Measurements from ENCODE around the gene GBF1.

The GBF1 gene

DNA sequence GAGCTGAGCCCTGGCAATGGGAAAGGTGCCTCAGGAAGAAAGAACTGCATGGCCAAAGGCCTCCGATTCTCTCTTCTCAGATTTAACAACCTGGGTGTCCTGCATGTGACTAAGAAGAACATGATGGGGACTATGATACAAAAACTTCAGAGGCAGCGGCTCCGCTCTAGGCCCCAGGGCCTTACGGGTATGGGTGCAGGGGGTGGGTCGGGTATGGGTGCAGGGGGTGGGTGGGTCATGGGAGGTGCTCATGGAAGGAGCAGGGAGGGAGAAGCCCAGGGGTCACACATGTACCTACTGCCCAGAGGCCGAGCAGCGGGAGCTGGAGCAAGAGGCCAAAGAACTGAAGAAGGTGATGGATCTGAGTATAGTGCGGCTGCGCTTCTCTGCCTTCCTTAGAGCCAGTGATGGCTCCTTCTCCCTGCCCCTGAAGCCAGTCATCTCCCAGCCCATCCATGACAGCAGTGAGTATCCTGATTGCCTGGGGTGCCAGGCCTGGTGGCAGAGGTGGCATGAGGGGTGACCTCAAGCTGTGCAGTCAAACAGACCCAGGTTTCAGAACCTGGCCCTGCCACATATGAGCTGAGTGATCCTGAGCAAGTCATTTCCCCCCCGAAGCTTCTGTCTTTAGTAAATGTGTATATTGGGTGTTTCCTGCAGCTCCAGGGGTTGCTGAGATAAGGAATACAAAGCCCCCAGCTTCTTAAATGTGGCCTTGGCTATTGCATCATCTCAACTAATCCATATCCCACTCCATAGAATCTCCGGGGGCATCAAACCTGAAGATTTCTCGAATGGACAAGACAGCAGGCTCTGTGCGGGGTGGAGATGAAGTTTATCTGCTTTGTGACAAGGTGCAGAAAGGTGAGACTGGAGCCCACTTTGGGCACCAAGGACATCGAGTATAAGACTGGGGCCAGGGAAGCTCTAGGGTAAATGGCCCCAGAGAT, 152.2 kb downstream of the GBF1 start:
- DNase-seq (ENCODE audit: low read depth) = no peak

DNA sequence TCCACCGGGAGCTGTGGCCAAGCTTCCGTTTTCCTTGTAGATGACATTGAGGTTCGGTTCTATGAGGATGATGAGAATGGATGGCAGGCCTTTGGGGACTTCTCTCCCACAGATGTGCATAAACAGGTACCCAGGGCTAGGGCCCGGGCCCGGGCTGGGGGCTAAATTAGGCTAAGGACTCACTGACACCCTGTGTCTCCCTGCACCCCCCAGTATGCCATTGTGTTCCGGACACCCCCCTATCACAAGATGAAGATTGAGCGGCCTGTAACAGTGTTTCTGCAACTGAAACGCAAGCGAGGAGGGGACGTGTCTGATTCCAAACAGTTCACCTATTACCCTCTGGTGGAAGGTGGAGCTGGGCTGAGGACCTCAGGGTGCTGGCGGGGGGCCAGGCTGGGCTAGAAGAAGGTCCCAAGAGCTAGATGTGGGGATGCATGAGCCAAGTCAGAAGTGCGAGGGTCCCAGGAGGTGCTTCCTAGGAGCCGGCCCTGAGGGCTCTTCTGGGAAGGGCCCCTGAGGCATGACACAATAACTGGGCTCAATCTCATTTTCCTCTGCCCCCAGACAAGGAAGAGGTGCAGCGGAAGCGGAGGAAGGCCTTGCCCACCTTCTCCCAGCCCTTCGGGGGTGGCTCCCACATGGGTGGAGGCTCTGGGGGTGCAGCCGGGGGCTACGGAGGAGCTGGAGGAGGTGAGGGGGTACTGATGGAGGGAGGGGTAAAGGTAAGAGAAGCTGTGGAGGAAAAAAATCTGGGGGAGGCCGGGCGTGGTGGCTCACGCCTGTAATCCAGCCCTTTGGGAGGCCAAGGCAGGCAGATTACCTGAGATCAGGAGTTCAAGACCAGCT, 153.1 kb downstream of the GBF1 start:
- no peak for DNase-seq (ENCODE audit: low read depth)

DNA sequence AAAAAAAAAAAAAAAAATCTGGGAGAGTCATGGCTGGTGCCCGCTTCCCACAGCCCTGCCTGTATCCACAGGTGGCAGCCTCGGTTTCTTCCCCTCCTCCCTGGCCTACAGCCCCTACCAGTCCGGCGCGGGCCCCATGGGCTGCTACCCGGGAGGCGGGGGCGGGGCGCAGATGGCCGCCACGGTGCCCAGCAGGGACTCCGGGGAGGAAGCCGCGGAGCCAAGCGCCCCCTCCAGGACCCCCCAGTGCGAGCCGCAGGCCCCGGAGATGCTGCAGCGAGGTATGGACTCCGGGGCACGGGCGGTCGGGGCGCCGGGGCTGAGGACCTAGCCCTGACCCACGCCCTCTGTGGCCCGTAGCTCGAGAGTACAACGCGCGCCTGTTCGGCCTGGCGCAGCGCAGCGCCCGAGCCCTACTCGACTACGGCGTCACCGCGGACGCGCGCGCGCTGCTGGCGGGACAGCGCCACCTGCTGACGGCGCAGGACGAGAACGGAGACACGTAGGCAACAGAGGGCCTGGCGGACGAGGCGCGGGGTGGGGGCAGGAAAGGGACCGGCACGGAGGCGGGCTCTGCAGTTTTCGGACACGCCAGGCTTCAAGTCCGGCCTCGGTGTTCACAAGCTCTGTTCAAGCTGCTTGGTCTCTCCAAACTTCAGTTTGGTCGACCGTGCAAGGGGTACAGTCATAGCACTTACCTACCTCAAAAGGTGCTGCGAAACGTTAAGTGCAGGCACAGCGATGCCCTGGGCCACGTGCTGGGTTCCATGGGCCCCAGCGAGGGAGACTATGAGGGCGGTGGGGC, 154.1 kb downstream of the GBF1 start:
- peak; percentile 70 for DNase-seq (ENCODE audit: low read depth)

DNA sequence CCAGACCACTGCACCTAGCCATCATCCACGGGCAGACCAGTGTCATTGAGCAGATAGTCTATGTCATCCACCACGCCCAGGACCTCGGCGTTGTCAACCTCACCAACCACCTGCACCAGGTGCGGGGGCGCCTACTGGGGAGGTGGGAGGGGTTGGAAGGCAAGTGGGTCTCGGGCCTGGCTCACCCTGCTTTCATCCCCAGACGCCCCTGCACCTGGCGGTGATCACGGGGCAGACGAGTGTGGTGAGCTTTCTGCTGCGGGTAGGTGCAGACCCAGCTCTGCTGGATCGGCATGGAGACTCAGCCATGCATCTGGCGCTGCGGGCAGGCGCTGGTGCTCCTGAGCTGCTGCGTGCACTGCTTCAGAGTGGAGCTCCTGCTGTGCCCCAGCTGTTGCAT, 154.7 kb downstream of the GBF1 start:
- no peak for DNase-seq (ENCODE audit: low read depth)

DNA sequence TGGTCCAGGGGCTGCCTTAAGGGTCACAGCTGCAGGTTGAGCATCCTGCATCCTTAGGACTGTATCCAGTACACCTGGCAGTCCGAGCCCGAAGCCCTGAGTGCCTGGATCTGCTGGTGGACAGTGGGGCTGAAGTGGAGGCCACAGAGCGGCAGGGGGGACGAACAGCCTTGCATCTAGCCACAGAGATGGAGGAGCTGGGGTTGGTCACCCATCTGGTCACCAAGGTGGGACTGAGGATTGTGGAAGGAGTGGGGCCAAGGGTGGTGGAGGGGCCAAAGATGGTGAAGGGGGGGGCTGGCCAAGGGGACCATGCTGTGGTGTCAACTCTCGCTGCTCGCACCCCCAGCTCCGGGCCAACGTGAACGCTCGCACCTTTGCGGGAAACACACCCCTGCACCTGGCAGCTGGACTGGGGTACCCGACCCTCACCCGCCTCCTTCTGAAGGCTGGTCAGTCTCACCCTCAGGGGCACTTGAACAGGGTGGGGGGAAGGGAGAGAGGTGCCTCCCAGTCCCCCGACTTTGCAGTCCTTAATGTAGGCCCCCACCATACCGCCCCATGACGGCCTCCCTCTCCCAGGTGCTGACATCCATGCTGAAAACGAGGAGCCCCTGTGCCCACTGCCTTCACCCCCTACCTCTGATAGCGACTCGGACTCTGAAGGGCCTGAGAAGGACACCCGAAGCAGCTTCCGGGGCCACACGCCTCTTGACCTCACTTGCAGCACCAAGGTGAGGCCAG, 155.4 kb downstream of the GBF1 start:
- no peak for DNase-seq (ENCODE audit: low read depth)

DNA sequence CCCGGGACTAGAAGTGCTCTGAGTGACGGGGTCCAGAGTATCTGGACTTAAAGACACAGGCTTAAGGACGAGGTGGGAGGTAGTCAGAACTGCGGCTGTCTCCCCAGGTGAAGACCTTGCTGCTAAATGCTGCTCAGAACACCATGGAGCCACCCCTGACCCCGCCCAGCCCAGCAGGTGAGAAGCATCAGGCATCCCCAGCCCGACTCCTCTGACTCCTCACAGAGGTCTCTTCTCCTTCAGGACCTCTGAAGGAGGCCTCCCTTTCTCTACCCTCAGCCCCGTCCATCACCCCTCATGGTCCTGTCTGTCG, 156.0 kb downstream of the GBF1 start:
- no peak for DNase-seq (ENCODE audit: low read depth)

DNA sequence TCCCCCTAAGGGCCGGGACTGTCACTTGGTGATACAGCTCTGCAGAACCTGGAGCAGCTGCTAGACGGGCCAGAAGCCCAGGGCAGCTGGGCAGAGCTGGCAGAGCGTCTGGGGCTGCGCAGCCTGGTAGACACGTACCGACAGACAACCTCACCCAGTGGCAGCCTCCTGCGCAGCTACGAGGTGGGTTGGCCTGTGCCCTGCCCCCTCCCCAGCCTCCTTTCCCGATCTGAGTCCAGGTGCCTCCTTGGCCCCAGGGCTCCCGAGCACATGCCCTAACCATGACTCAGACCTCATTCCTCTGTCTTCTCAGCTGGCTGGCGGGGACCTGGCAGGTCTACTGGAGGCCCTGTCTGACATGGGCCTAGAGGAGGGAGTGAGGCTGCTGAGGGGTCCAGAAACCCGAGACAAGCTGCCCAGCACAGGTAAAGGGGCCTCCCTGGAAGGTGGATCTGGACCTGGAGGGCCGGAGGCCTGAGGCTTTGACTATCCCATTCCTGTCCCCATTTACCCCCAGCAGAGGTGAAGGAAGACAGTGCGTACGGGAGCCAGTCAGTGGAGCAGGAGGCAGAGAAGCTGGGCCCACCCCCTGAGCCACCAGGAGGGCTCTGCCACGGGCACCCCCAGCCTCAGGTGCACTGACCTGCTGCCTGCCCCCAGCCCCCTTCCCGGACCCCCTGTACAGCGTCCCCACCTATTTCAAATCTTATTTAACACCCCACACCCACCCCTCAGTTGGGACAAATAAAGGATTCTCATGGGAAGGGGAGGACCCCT, 156.6 kb downstream of the GBF1 start:
- DNase-seq (ENCODE audit: low read depth) = no peak

DNA sequence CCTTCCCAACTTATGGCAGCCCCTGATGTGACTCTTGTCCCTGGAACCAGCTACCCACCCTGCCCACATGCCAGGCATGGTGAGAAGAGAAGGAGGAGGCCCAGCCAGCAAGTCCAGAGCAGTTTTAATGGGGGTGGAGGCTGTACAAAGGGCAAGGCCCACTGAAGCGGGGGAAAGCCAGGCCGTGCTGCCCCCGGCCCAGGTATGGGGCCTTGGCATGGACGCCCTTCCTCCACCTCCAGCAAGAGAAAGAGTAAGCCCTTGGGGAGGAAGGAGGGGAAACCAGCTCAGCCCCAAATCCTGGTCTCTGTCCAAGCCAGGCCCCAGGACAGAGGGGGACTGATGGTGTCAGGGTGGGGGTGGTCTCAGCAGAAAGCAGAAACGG, 157.2 kb downstream of the GBF1 start:
- no peak for DNase-seq (ENCODE audit: low read depth)

DNA sequence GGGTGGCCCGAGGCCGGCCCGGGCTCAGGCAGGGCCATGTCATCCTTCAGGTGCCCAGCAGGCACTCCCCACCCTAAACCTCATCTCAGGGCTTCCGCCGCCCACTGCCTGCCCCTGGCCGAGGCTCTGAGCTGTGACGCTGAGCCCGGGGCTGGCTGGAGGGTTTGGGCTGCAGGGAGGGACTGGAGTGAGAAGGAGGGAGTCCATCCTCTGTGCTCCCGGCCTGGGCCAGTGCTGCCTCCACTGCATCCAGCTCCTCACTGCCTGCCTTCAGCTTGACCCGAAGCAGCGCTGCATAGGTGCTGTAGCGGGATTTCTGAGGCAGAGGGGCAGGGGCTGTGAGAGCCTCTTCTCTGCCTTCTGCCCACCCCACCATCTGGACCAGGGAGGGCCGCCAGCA, 157.8 kb downstream of the GBF1 start:
- DNase-seq (ENCODE audit: low read depth) = no peak

DNA sequence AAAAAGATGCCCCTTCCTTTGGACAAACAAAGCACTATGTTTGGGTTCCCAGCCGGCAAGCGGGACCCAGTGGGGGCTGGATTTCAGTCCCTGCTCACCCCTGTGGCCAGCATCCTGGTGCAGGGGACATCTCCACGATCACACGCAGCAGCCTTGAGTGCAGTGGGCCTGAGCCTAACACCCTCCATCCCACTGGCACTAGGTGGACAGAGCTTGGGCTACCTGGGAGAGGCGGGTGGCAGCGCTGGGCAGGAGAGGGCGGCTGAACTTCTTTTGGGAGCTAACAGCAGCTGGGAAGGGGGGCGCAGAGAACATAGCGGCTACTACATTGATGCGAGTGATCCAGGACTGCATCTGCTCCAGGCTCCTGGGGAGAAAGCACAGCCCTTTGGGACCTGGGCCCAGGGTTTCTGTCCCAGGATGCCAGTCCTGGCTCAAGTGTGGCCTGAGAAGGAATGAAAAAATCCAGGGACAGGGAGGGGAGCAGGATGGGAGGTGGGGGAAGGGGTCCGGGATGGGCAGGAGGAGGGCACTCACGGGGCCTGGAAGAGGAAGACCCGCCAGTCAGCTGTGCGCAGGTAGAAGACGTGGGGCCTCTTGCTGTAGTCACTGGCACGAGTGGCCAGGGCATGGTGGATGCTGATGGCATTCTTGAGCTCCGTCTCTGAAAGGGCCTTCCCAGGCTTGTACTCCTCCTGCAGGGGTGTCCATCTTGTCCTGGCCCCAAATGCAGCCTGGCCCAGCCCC, 159.2 kb downstream of the GBF1 start:
- DNase-seq (ENCODE audit: low read depth) = no peak

DNA sequence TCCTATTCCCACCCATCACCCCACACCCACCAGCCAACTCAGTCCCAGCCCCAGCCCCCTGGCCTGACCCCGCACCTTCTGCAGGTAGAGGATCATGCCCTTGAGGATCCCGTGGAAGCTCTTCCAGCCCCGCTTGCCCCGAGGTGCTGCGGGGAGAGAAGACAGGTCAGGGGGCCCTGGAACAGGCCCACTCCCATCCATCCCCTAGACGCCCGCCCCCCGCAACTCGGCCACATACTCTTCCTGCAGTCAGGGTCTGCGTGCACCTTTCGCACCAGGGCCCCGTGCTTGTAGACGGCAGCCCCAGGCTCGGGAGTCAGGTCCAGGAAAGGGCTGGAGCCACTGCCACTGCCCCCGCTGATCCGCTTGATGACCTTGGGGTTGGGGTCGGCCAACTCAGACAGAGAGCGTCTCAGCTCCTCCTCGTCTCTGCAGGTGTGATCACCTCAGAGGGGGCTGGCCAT, 159.8 kb downstream of the GBF1 start:
- no peak for DNase-seq (ENCODE audit: low read depth)

DNA sequence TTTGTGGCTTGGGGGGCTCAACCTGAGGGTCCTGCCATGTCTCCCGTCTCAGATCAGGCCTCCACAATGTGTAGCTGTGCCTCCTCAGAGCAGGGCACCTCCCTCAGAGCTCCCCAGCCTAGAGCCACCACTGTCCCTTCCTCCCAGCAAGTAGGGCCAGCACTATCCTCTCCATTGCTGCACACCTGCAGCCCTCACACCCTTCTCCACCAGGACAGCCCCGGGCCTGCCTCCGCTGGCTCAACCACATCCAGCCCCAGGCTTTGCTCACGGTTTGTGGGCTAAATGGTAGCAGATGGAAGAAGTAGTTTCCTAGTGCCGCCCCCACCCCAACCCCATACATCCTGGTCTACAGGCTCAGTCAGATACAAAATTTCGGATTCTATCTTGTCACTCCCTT, 160.3 kb downstream of the GBF1 start:
- DNase-seq (ENCODE audit: low read depth) = no peak

DNA sequence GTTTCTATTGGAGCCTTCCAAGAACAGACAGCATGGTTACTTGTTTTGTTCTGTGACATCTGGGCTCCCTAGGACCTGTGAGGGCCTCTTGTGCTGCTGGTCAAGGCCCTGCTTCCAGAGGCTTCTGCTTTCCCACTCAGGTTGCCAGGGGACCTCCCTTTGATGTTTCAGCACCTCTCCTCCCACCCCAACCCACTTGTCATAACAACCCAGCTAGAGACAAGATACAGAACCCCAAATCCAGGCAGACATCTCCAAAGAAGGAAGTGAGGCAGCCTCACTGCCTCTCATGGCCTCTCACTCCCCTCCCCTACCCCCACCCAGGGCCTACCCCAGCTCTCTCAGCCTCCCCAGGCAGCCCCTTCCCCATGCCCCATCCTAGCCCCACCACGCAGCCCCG, 161.5 kb downstream of the GBF1 start:
- DNase-seq (ENCODE audit: low read depth) = no peak

DNA sequence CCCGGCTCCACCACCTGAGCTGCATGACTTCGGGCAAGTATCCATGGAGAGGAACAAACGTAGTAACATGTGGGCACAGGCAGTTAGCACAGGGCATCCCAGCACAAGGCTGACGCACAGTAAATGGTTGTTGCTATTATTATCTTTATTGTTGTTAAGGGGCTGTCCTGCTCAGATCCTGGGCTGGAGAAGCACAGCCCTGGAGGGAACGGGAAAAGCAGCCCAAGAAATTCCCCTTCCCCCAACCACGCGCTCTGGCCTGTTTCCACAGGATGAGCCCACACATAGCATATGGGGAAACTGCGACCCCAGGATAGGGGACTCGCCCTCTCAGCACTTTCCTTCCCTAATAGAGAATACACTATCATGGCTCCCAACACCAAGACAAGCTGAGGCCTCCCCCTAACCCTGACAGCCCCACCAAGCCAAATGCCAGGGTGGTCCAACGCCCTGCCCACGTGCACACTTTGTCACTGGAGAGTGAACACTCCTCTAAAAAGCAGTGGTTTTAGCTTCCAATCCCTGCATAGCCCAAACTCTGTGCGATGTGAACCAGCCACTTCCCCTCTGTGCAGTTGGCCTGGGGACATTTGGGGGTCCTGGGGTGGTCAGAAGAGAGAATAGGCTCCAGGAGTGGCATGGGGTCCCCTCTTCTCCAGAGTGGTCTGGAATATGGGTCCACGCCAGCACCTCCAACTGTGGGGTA, 162.2 kb downstream of the GBF1 start:
- no peak for DNase-seq (ENCODE audit: low read depth)

DNA sequence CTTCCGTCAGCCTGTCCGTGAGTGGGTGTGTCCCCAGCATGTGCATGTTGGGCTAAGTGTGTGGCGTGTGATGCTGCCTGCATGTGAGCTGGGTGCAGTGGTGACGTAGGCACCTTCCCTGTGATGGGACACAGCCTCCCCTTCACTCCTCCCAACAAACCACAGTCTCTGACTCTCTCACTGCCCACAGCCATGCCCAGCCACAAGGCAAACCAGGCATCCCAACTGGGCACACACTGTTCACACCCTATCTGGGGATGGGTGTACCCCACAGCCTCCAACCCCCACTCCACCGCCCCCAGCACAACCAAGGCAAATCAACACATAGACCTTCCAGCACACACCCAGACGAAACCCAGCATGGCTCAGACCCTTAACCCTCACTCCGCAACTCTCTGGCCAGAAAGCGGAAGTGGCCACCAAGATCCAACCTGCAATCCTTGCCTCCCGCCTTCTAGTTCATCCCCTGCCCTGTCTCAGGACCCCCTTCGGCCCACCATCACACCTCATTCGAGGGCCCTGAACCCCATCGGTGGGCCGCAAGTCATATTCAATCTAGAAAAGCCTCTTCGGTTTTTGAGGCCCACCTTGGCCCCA, 162.9 kb downstream of the GBF1 start:
- DNase-seq (ENCODE audit: low read depth) = no peak

DNA sequence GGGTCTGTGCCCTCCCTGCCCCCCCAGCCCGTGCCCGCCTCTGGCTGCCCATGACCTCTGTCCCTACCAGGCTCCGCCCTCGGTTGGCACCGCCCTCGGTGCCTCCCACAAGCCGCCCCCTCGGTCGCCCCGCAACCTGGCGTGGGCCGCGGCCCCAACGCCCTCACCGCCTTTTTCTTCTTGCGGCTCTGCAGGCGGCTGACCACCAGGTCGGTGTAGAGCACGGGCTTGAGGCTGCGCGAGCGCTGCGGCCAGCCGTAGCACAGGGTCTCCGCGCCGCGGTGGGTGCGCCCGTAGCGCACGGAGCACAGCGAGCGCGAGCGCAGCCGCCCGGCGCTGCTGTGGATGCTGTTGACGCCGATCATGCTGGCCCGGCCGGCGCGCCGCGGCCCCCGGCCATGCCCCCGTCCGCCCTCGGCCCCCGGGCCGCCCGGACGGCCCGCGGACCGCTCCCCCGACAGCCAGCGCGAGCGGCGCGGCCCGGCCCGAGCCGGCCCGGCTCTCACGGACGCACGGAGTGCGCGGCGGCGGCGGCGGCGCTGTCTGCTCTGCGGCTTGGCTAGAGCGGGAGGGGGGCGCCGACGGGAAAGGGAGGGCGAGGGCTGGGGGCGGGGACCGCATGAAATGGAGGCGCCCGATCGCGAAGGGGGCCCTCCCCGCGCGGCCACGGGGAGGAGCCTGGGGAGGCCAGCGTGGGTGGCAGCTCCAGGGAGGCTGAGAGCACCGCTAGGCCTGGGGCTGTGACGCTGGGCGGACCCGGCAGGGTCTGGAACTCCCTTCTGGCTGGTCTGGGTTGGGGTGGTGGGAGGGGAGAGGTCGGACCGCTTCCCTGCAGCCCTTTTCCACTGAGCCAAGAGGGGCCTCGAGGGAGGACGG, 163.6 kb downstream of the GBF1 start:
- DNase-seq (ENCODE audit: low read depth) = no peak

DNA sequence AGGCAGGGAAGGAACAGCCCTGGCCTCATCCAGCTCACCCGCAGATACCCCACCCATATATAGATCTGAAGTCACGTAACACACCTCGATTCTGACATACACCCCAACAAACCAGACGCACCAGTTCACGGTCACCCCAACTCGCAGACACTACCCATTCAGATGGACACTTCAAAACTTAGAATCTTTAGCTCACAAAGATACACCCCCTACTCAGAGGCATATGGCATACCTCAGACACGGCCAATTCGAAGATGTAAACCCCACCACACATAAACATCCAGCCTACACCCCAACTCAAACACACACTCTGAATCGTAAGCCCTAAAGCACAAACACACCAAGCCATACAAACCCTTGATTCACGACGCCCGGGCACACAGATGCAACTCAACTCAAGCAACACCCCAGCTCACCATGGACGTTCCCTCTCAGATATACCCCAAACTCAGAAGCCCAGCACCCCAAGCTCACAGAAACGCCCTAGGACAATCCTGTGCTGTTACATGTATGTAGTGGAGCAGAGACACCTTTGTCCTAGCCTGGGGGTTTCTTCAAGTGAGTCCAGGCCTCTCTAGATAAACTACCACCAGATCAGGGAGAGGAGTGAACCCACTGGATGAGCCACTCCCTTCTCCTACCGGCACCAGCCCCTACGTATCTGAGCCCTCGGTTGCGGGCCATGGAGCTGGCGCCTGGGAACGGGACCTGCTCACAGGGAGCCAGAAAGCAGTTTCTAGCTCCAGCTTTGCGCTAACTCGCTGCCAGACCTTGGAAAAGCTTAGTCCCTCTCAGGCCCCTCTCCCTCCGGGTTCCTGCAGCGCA, 164.5 kb downstream of the GBF1 start:
- no peak for DNase-seq (ENCODE audit: low read depth)
